H1 (cell line): ENCODE measurements around the gene PRKCH. TPM values are rescaled to one million over a fixed set of nuclear protein-coding genes. Genes with fewer than 3 reads are reported as not detected.

Source experiments
- CTCF ChIA-PET: fragments of 300-600 bp; sonication (Branson Sonifier 250); formaldehyde crosslinking; loops from one replicate; lab custom pipeline; 2021; ENCODE audit not compliant: partially characterized antibody; lab: Charles Lee
- POLR2A ChIA-PET: fragments of 300-600 bp; sonication (Branson Sonifier 250); formaldehyde crosslinking; loops from one replicate; lab custom pipeline; 2021; ENCODE audit warnings: inconsistent platforms; ENCODE audit not compliant: partially characterized antibody; lab: Charles Lee
- DNase-seq, 2 experiments: peaks; one replicate each; pipeline versions ENCODE4 v3.0.0 to v3.0.0-alpha.2; 2010 to 2022; ENCODE audit warnings: low spot score in 2 of 2, low read depth in 1 of 2, mixed read lengths in 1 of 2
- FAIRE-seq: peaks from 2 replicates; lab custom pipeline; 2011; peaks lifted over from hg19 to GRCh38; lab: Jason Lieb, UNC
- H2AFZ ChIP-seq: 2 replicates; pipeline ENCODE4 v1.8.1; 2012; ENCODE audit warnings: low read length, inconsistent platforms
- H2AK5ac ChIP-seq: 2 replicates; pipeline ENCODE4 v1.6.1; 2013; ENCODE audit warnings: low read depth, low read length
- H2BK120ac ChIP-seq: replicated peaks from 2 replicates; pipeline ENCODE3; 2013; ENCODE audit warnings: low read depth, low read length, inconsistent platforms
- H2BK12ac ChIP-seq: 2 replicates; pipeline ENCODE4 v1.6.1; 2013; ENCODE audit warnings: low read depth, low read length
- H2BK15ac ChIP-seq: 2 replicates; pipeline ENCODE4 v1.6.1; 2013; ENCODE audit warnings: low read length
- H2BK20ac ChIP-seq: 2 replicates; pipeline ENCODE4 v1.6.1; 2013; ENCODE audit warnings: low read length
- H2BK5ac ChIP-seq: 2 replicates; pipeline ENCODE4 v1.6.1; 2013; ENCODE audit warnings: low read depth, low read length
- H3K14ac ChIP-seq: 2 replicates; pipeline ENCODE4 v1.6.1; 2013; ENCODE audit warnings: inconsistent platforms; ENCODE audit not compliant: insufficient read length
- H3K18ac ChIP-seq: 2 replicates; pipeline ENCODE4 v1.6.1; 2013; ENCODE audit warnings: low read length; ENCODE audit errors: extremely low read depth
- H3K23ac ChIP-seq: 2 replicates; pipeline ENCODE4 v1.6.1; 2013; ENCODE audit warnings: inconsistent platforms; ENCODE audit not compliant: insufficient read length
- H3K23me2 ChIP-seq: 2 replicates; pipeline ENCODE4 v1.6.1; 2013; ENCODE audit warnings: low read depth, low read length
- H3K27ac ChIP-seq: 2 replicates; pipeline ENCODE4 v1.6.1; 2011; ENCODE audit warnings: low read depth, low read length, inconsistent platforms
- H3K27me3 ChIP-seq, 4 experiments: replicated peaks in 1 of 4; 1 replicate in 1 of 4; 2 replicates in 3 of 4; pipeline versions ENCODE4 v1.6.1 to v1.8.1; 2011 to 2013; ENCODE audit warnings: low read length in 3 of 4, mild to moderate bottlenecking in 3 of 4, inconsistent platforms in 2 of 4, mixed read lengths in 2 of 4, moderate library complexity in 1 of 4; ENCODE audit not compliant: control insufficient read depth in 3 of 4, insufficient read depth in 3 of 4; ENCODE audit errors: extremely low read depth in 1 of 4
- H3K36me3 ChIP-seq, 4 experiments: 2 replicates each; pipeline versions ENCODE4 v1.6.1 to v1.8.1; 2011 to 2013; ENCODE audit warnings: mild to moderate bottlenecking in 4 of 4, low read length in 3 of 4, moderate library complexity in 2 of 4, control low read depth in 1 of 4, inconsistent platforms in 1 of 4; ENCODE audit not compliant: insufficient read depth in 4 of 4, control insufficient read depth in 2 of 4
- H3K4ac ChIP-seq: replicated peaks from 2 replicates; pipeline ENCODE3; 2013; ENCODE audit warnings: low read length, low read depth, mixed read lengths, inconsistent platforms; ENCODE audit not compliant: insufficient read length
- H3K4me1 ChIP-seq, 4 experiments: replicated peaks in 1 of 4; 1 replicate in 1 of 4; 2 replicates in 3 of 4; pipeline versions ENCODE4 v1.6.1 to v1.8.1; 2011 to 2013; ENCODE audit warnings: low read length in 3 of 4, inconsistent platforms in 2 of 4, mixed read lengths in 1 of 4; ENCODE audit not compliant: insufficient read depth in 4 of 4, control insufficient read depth in 3 of 4
- H3K4me2 ChIP-seq, 2 experiments: 2 replicates each; pipeline versions ENCODE4 v1.6.1 to v1.8.1; 2011 to 2013; ENCODE audit warnings: low read depth in 2 of 2, low read length in 2 of 2, control low read depth in 1 of 2, inconsistent platforms in 1 of 2, mild to moderate bottlenecking in 1 of 2; ENCODE audit not compliant: insufficient read depth in 1 of 2
- H3K4me3 ChIP-seq, 4 experiments: fragments of 200-600, 300-600 bp in 1 of 4; sonication (generic), shearing (Covaris generic), sonication (Bioruptor Twin) in 1 of 4; 2 replicates each; pipeline versions ENCODE4 v1.5.1 to v1.8.1; 2011 to 2016; ENCODE audit warnings: low read length in 4 of 4, low read depth in 3 of 4, control low read depth in 2 of 4, inconsistent platforms in 2 of 4, mild to moderate bottlenecking in 2 of 4, mixed read lengths in 1 of 4, moderate library complexity in 1 of 4; ENCODE audit not compliant: insufficient read depth in 2 of 4; ENCODE audit errors: extremely low read depth in 1 of 4
- H3K56ac ChIP-seq: replicated peaks from 2 replicates; pipeline ENCODE3; 2013; ENCODE audit warnings: low read depth, mild to moderate bottlenecking, mixed read lengths, low read length, inconsistent platforms; ENCODE audit not compliant: insufficient read length
- H3K79me1 ChIP-seq: 2 replicates; pipeline ENCODE4 v1.6.1; 2013; ENCODE audit warnings: low read depth, low read length, control low read depth
- H3K79me2 ChIP-seq, 2 experiments: 2 replicates each; pipeline versions ENCODE4 v1.6.1 to v1.8.1; 2012 to 2013; ENCODE audit warnings: low read length in 2 of 2, mild to moderate bottlenecking in 2 of 2, inconsistent platforms in 1 of 2; ENCODE audit not compliant: insufficient read depth in 2 of 2, control insufficient read depth in 1 of 2
- H3K9ac ChIP-seq, 4 experiments: replicated peaks in 1 of 4; 1 replicate in 1 of 4; 2 replicates in 3 of 4; pipeline versions ENCODE4 v1.6.1 to v1.8.1; 2011 to 2013; ENCODE audit warnings: low read depth in 3 of 4, low read length in 3 of 4, control low read depth in 2 of 4, mild to moderate bottlenecking in 2 of 4, moderate library complexity in 2 of 4, inconsistent platforms in 1 of 4; ENCODE audit errors: extremely low read depth in 1 of 4
- H3K9me3 ChIP-seq, 2 experiments: 2 replicates each; pipeline versions ENCODE4 v1.6.1 to v1.8.1; 2012 to 2013; ENCODE audit warnings: mild to moderate bottlenecking in 2 of 2, moderate library complexity in 2 of 2, control low read depth in 1 of 2, inconsistent platforms in 1 of 2, low read depth in 1 of 2, low read length in 1 of 2, mixed read lengths in 1 of 2; ENCODE audit not compliant: insufficient read depth in 2 of 2
- H4K20me1 ChIP-seq, 2 experiments: replicated peaks in 1 of 2; 2 replicates each; pipeline versions ENCODE3 to v1.8.1; 2011 to 2013; ENCODE audit warnings: inconsistent platforms in 2 of 2, low read length in 2 of 2, mild to moderate bottlenecking in 1 of 2; ENCODE audit not compliant: insufficient read depth in 2 of 2, control insufficient read depth in 1 of 2
- H4K5ac ChIP-seq: 2 replicates; pipeline ENCODE4 v1.6.1; 2013; ENCODE audit warnings: low read length, low read depth, mixed read lengths, inconsistent platforms; ENCODE audit not compliant: insufficient read length
- H4K8ac ChIP-seq: 2 replicates; pipeline ENCODE4 v1.8.0; 2013; ENCODE audit warnings: mild to moderate bottlenecking, moderate library complexity, low read length, inconsistent platforms; ENCODE audit not compliant: insufficient read depth; ENCODE audit errors: extremely low read depth
- H4K91ac ChIP-seq: replicated peaks from 2 replicates; pipeline ENCODE3; 2013; ENCODE audit warnings: low read length, mixed read lengths, inconsistent platforms; ENCODE audit not compliant: insufficient read length
- BCL11A ChIP-seq, 2 experiments: IDR thresholded peaks; one replicate each; pipeline ENCODE4 v1.6.1; 2011; ENCODE audit warnings: low read depth in 2 of 2, low read length in 2 of 2, mild to moderate bottlenecking in 2 of 2
- EGR1 ChIP-seq: IDR thresholded peaks from 2 replicates; pipeline ENCODE4 v1.6.1; 2011; ENCODE audit warnings: low read depth, low read length, borderline replicate concordance
- EZH2 ChIP-seq: fragments of 200-600 bp; sonication (generic); IDR thresholded peaks from 2 replicates; pipeline ENCODE4 v1.7.1; 2012; ENCODE audit warnings: low read depth, mild to moderate bottlenecking, moderate library complexity, low read length, inconsistent platforms; ENCODE audit not compliant: severe bottlenecking
- FOSL1 ChIP-seq: IDR thresholded peaks from 2 replicates; pipeline ENCODE4 v1.6.1; 2011; ENCODE audit warnings: mild to moderate bottlenecking, low read depth, low read length, moderate library complexity; ENCODE audit not compliant: insufficient read depth
- GABPA ChIP-seq: IDR thresholded peaks from 2 replicates; pipeline ENCODE4 v1.6.1; 2011; ENCODE audit warnings: mild to moderate bottlenecking, low read length, moderate library complexity, borderline replicate concordance; ENCODE audit not compliant: insufficient read depth
- KDM4A ChIP-seq: IDR thresholded peaks from one replicate; pipeline ENCODE4 v1.7.1; 2012; ENCODE audit warnings: low read depth, mild to moderate bottlenecking, moderate library complexity, low read length, inconsistent platforms; ENCODE audit not compliant: severe bottlenecking
- NANOG ChIP-seq: IDR thresholded peaks from 2 replicates; pipeline ENCODE4 v1.6.1; 2011; ENCODE audit warnings: low read length, low read depth, mild to moderate bottlenecking, inconsistent platforms; ENCODE audit not compliant: insufficient read depth, poor library complexity, severe bottlenecking
- NRF1 ChIP-seq: IDR thresholded peaks from 2 replicates; pipeline ENCODE4 v1.6.1; 2011; ENCODE audit warnings: mild to moderate bottlenecking, low read depth, low read length, improper control_type of control experiment
- PHF8 ChIP-seq: fragments of 200-600 bp; sonication (generic); conservative IDR thresholded peaks from 2 replicates; pipeline ENCODE4 v1.7.1; 2012; ENCODE audit warnings: low read depth, mild to moderate bottlenecking, inconsistent platforms, low read length, moderate library complexity
- RBBP5 ChIP-seq: IDR thresholded peaks from 2 replicates; pipeline ENCODE4 v1.7.1; 2012; ENCODE audit warnings: low read depth, mild to moderate bottlenecking, inconsistent platforms, low read length, moderate library complexity, borderline replicate concordance
- RXRA ChIP-seq: IDR thresholded peaks from 2 replicates; pipeline ENCODE4 v1.6.1; 2011; ENCODE audit warnings: low read depth, mild to moderate bottlenecking, low read length, moderate library complexity; ENCODE audit not compliant: insufficient read depth
- SP2 ChIP-seq: IDR thresholded peaks from 2 replicates; pipeline ENCODE4 v1.6.1; 2012; ENCODE audit warnings: mild to moderate bottlenecking, low read length, inconsistent platforms
- SRF ChIP-seq: IDR thresholded peaks from 2 replicates; pipeline ENCODE4 v1.6.1; 2011; ENCODE audit warnings: mild to moderate bottlenecking, low read depth, low read length, moderate library complexity
- SUZ12 ChIP-seq: fragments of 200-600 bp; sonication (generic); IDR thresholded peaks from 2 replicates; pipeline ENCODE4 v1.6.1; 2012; ENCODE audit warnings: mild to moderate bottlenecking, inconsistent platforms, low read length, moderate library complexity, mixed read lengths
- WGBS, 2 experiments: shearing (Covaris generic) in 1 of 2; methylation state at CpG; one replicate each; pipeline versions ENCODE4 v1.1.6 to v1.1.7; 2013 to 2015; ENCODE audit warnings: low lambda C conversion rate in 2 of 2, mixed read lengths in 2 of 2, inconsistent platforms in 1 of 2, low coverage in 1 of 2, missing lambda C conversion rate in 1 of 2; ENCODE audit not compliant: insufficient replicate concordance in 2 of 2, insufficient coverage in 1 of 2, insufficient read length in 1 of 2; ENCODE audit errors: extremely low coverage in 1 of 2, missing lambda C conversion rate in 1 of 2; 5-methylcytosine and 5-hydroxymethylcytosine counted together
- polyA plus RNA-seq, 7 experiments: library from polyadenylated mRNA; depleted of rRNA in 3 of 7; stranded (reverse) in 5 of 7; unstranded in 2 of 7; fragments of >200 nt in 5 of 7; fragments of 200-250 nt in 2 of 7; gene quantifications; 1 replicate in 5 of 7; 2 replicates in 1 of 7; 4 replicates in 1 of 7; pipeline versions ENCODE4 v1.2.1 to v1.2.3, GENCODE V29; 2011 to 2013; ENCODE audit warnings: missing spikeins in 2 of 7, mixed read lengths in 2 of 7
- total RNA-seq: library from RNA; stranded (reverse); fragmentation: NEBNext Ultra II Directional; extraction: Animal tissue kit (Norgen Biotek cat#: 25700); gene quantifications from 2 replicates; pipeline ENCODE4 v1.2.1, GENCODE V29; 2021

The PRKCH gene
- total and polyA plus RNA-seq, 2 of the 8 experiments (the other 6 are each of a cell fraction or from before 2014, with no cell fraction given): 6.4 to 7.0 TPM

DNA sequence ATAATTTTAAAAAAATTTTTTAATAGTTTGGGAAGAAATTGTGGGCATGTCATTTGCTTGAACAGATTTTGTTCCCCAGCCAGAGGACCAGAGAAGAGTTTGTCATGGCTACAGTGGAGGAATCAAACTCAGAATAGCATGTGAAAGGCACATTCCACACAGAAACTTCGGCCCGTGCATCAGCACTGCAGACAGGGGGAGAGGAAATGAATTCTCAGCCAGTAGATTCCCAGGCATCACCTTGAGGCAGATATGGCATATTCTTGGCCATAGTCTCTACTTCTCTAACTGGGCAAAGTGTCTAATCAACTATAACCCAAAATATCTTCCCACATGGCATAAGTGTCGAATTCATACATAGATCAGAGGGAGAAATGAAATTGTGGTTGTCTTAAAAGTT, 153.3 kb downstream of the PRKCH start:
- Histone ChIP-seq H3K9ac (no peak overlapping the region), H3K79me2 (no peaks in the 10 kb centered on the region), H4K91ac (no peak overlapping the region), H4K8ac (no peak overlapping the region), H4K20me1 (no peaks in the 10 kb centered on the region), H3K4ac (no peak overlapping the region), H2BK15ac (no peak overlapping the region), H3K79me1 (no peaks in the 10 kb centered on the region), H2BK120ac (no peak overlapping the region), H3K18ac (no peak overlapping the region), H2BK12ac (no peak overlapping the region), H3K56ac (no peak overlapping the region), H3K23ac (no peak overlapping the region), H3K4me2 (no peak overlapping the region), H3K4me3 (no peak overlapping the region), H2BK20ac (no peak overlapping the region), H2AK5ac (no peak overlapping the region), H2BK5ac (no peak overlapping the region), H3K9me3 (no peaks in the 10 kb centered on the region), H4K5ac (no peak overlapping the region), H3K4me1 (peaks cover 0 to 12% (median 7%) of the 10 kb centered on the region in 4 experiments; a peak in 6 of 7 replicates), H3K14ac (no peak overlapping the region), H3K23me2 (peaks cover 4% of the 10 kb centered on the region; the same call in 1 of the 2 replicates), H3K36me3 (no peaks in the 10 kb centered on the region), H3K27ac (no peak overlapping the region), H3K27me3 (no peaks in the 10 kb centered on the region), H2AFZ (no peak overlapping the region)
- FAIRE-seq (no peak), DNase-seq (no peak)
- POLR2A ChIA-PET: no interaction called here
- WGBS, 2 experiments: 92% methylated on average over 3 of the region's 3 CpGs; no CpG with 5 or more reads in 1 of the 2 experiments
- CTCF ChIA-PET: interaction anchor here (0.6 to 3.7 kb wide), 16 partner anchors 11 to 339 kb away, joined by 3 to 17 read pairs (median 5); no protein-coding TSS in a partner anchor
- no peak for TF ChIP-seq BCL11A (IDR thresholded peaks at IDR 0.05; ENCODE audit: low read depth in 2 of 2, low read length in 2 of 2)
- TF ChIP-seq FOSL1: no peak
- no peak for TF ChIP-seq EZH2
- TF ChIP-seq NANOG: no peak
- no peak for TF ChIP-seq NRF1
- no peak for TF ChIP-seq SUZ12
- TF ChIP-seq SRF: no peak
- no peak for TF ChIP-seq KDM4A
- no peak for TF ChIP-seq PHF8
- TF ChIP-seq RBBP5: no peak
- no peak for TF ChIP-seq RXRA
- TF ChIP-seq GABPA: no peak
- no peak for TF ChIP-seq EGR1
- no peak for TF ChIP-seq SP2
